Activated T-cell treated with anti-CD3 and anti-CD28 coated beads, Interleukin-2, amount 50 U/mL, for 24 hours (primary cell): ENCODE results near the gene PHF19.
A peak's percentile ranks its signal among the peaks of the same experiment; 100 is the strongest.

ENCODE experiments used
- DNase-seq: peaks from one replicate; pipeline ENCODE4 v3.0.0-alpha.2; 2020
- H3K27ac Mint-ChIP-seq: 2 replicates; pipeline ENCODE4 v1.8.0; 2020; ENCODE audit warnings: mild to moderate bottlenecking, mixed read lengths
- H3K27me3 Mint-ChIP-seq: 2 replicates; pipeline ENCODE4 v1.8.0; 2020; ENCODE audit warnings: mixed read lengths
- H3K36me3 Mint-ChIP-seq: 2 replicates; pipeline ENCODE4 v1.8.0; 2020; ENCODE audit warnings: low read depth, mixed read lengths
- H3K4me1 Mint-ChIP-seq: 2 replicates; pipeline ENCODE4 v1.8.0; 2020; ENCODE audit warnings: low read depth, mixed read lengths
- H3K4me3 Mint-ChIP-seq: 2 replicates; pipeline ENCODE4 v1.8.0; 2020; ENCODE audit warnings: mild to moderate bottlenecking, moderate library complexity, mixed read lengths
- H3K9me3 Mint-ChIP-seq: 2 replicates; pipeline ENCODE4 v1.8.0; 2020; ENCODE audit warnings: mixed read lengths

The PHF19 gene

GRCh38 chr9:120875643-120875953, 1.4 kb downstream of the PHF19 start:
- no peaks in the 10 kb centered on the region for H3K27me3 Mint-ChIP-seq
- DNase-seq, result no peak
- H3K36me3 Mint-ChIP-seq, result peaks cover 62% of the 10 kb centered on the region
- H3K4me1 Mint-ChIP-seq, result peaks cover 76% of the 10 kb centered on the region
- H3K4me3 Mint-ChIP-seq, result peak overlapping the region; percentile 87
- peak overlapping the region; percentile 92 for H3K27ac Mint-ChIP-seq
- no peaks in the 10 kb centered on the region for H3K9me3 Mint-ChIP-seq

- peak overlapping the region; percentile 87 for H3K4me3 Mint-ChIP-seq
- H3K36me3 Mint-ChIP-seq, result peaks cover 66% of the 10 kb centered on the region
- DNase-seq, result no peak
- no peaks in the 10 kb centered on the region for H3K27me3 Mint-ChIP-seq
- peaks cover 75% of the 10 kb centered on the region for H3K4me1 Mint-ChIP-seq
- peak overlapping the region; percentile 92 for H3K27ac Mint-ChIP-seq
- no peaks in the 10 kb centered on the region for H3K9me3 Mint-ChIP-seq
Measured at GRCh38 chr9:120875195-120875565, 1.8 kb downstream of the PHF19 start.

GRCh38 chr9:120874226-120875194, 2.5 kb downstream of the PHF19 start:
- peaks cover 76% of the 10 kb centered on the region for H3K4me1 Mint-ChIP-seq
- no peak for DNase-seq
- H3K27me3 Mint-ChIP-seq, result no peaks in the 10 kb centered on the region
- H3K4me3 Mint-ChIP-seq, result peak overlapping the region; percentile 87
- H3K36me3 Mint-ChIP-seq, result peaks cover 73% of the 10 kb centered on the region
- H3K27ac Mint-ChIP-seq, result peak overlapping the region; percentile 92
- no peaks in the 10 kb centered on the region for H3K9me3 Mint-ChIP-seq

GRCh38 chr9:120873512-120873911, 3.5 kb downstream of the PHF19 start:
- H3K9me3 Mint-ChIP-seq, result no peaks in the 10 kb centered on the region
- DNase-seq, result no peak
- peak overlapping the region; percentile 92 for H3K27ac Mint-ChIP-seq
- no peaks in the 10 kb centered on the region for H3K27me3 Mint-ChIP-seq
- H3K4me3 Mint-ChIP-seq, result peak overlapping the region; percentile 38
- peaks cover 72% of the 10 kb centered on the region for H3K4me1 Mint-ChIP-seq
- peaks cover 79% of the 10 kb centered on the region for H3K36me3 Mint-ChIP-seq

GRCh38 chr9:120872791-120873502, 4.0 kb downstream of the PHF19 start:
- H3K36me3 Mint-ChIP-seq, result peaks cover 83% of the 10 kb centered on the region

GRCh38 chr9:120870206-120870605, 6.8 kb downstream of the PHF19 start:
- H3K27me3 Mint-ChIP-seq, result no peaks in the 10 kb centered on the region
- H3K4me3 Mint-ChIP-seq, result no peak overlapping the region
- peaks cover 60% of the 10 kb centered on the region for H3K4me1 Mint-ChIP-seq
- no peak for DNase-seq
- peaks cover 95% of the 10 kb centered on the region for H3K36me3 Mint-ChIP-seq
- no peaks in the 10 kb centered on the region for H3K9me3 Mint-ChIP-seq
- H3K27ac Mint-ChIP-seq, result peak overlapping the region; percentile 83

More at GRCh38 chr9:120872791-120873502, 4.0 kb downstream of the PHF19 start:
- no peak for DNase-seq
- Mint-ChIP-seq H3K4me1 (peaks cover 72% of the 10 kb centered on the region), H3K9me3 (no peaks in the 10 kb centered on the region), H3K27ac (peak overlapping the region; percentile 92), H3K27me3 (no peaks in the 10 kb centered on the region), H3K4me3 (no peak overlapping the region)

GRCh38 chr9:120869726-120870125, 7.3 kb downstream of the PHF19 start:
- Mint-ChIP-seq H3K4me1 (peaks cover 55% of the 10 kb centered on the region), H3K36me3 (peaks cover 93% of the 10 kb centered on the region), H3K9me3 (no peaks in the 10 kb centered on the region), H3K27ac (peak overlapping the region; percentile 83), H3K4me3 (peak overlapping the region; percentile 77), H3K27me3 (no peaks in the 10 kb centered on the region)
- no peak for DNase-seq

- Mint-ChIP-seq H3K4me1 (peaks cover 51% of the 10 kb centered on the region), H3K9me3 (no peaks in the 10 kb centered on the region), H3K4me3 (peak overlapping the region; percentile 77), H3K27ac (peak overlapping the region; percentile 94), H3K27me3 (no peaks in the 10 kb centered on the region), H3K36me3 (peaks cover 91% of the 10 kb centered on the region)
- no peak for DNase-seq
Measured at GRCh38 chr9:120869360-120869687, 7.7 kb downstream of the PHF19 start.

- H3K36me3 Mint-ChIP-seq, result peaks cover 91% of the 10 kb centered on the region
- no peaks in the 10 kb centered on the region for H3K27me3 Mint-ChIP-seq
- DNase-seq, result peak; percentile 99
- H3K27ac Mint-ChIP-seq, result peak overlapping the region; percentile 94
- H3K4me1 Mint-ChIP-seq, result peaks cover 50% of the 10 kb centered on the region
- peak overlapping the region; percentile 77 for H3K4me3 Mint-ChIP-seq
- no peaks in the 10 kb centered on the region for H3K9me3 Mint-ChIP-seq
Measured at GRCh38 chr9:120868676-120869359, 8.2 kb downstream of the PHF19 start.

- no peak for DNase-seq
- peak overlapping the region; percentile 87 for H3K27ac Mint-ChIP-seq
- peaks cover 91% of the 10 kb centered on the region for H3K36me3 Mint-ChIP-seq
- no peaks in the 10 kb centered on the region for H3K27me3 Mint-ChIP-seq
- H3K9me3 Mint-ChIP-seq, result no peaks in the 10 kb centered on the region
- H3K4me3 Mint-ChIP-seq, result peak overlapping the region; percentile 64
- H3K4me1 Mint-ChIP-seq, result peaks cover 45% of the 10 kb centered on the region
Measured at GRCh38 chr9:120868339-120868675, 8.7 kb downstream of the PHF19 start.

- Mint-ChIP-seq H3K27ac (peak overlapping the region; percentile 87), H3K4me3 (peak overlapping the region; percentile 64), H3K27me3 (no peaks in the 10 kb centered on the region), H3K36me3 (peaks cover 91% of the 10 kb centered on the region), H3K9me3 (no peaks in the 10 kb centered on the region), H3K4me1 (peaks cover 40% of the 10 kb centered on the region)
- no peak for DNase-seq
Measured at GRCh38 chr9:120867676-120868338, 9.2 kb downstream of the PHF19 start.

- no peaks in the 10 kb centered on the region for H3K9me3 Mint-ChIP-seq
- H3K4me1 Mint-ChIP-seq, result peaks cover 32% of the 10 kb centered on the region
- H3K27ac Mint-ChIP-seq, result no peak overlapping the region
- H3K36me3 Mint-ChIP-seq, result peaks cover 92% of the 10 kb centered on the region
- H3K27me3 Mint-ChIP-seq, result no peaks in the 10 kb centered on the region
- no peak overlapping the region for H3K4me3 Mint-ChIP-seq
- DNase-seq, result no peak
Measured at GRCh38 chr9:120866651-120867050, 10.3 kb downstream of the PHF19 start.

- no peak for DNase-seq
- peaks cover 26% of the 10 kb centered on the region for H3K4me1 Mint-ChIP-seq
- no peaks in the 10 kb centered on the region for H3K27me3 Mint-ChIP-seq
- peaks cover 92% of the 10 kb centered on the region for H3K36me3 Mint-ChIP-seq
- H3K4me3 Mint-ChIP-seq, result no peak overlapping the region
- no peaks in the 10 kb centered on the region for H3K9me3 Mint-ChIP-seq
- H3K27ac Mint-ChIP-seq, result no peak overlapping the region
Measured at GRCh38 chr9:120865809-120866208, 11.2 kb downstream of the PHF19 start.

GRCh38 chr9:120865176-120865575, 11.8 kb downstream of the PHF19 start:
- no peak overlapping the region for H3K4me3 Mint-ChIP-seq
- DNase-seq, result no peak
- H3K27me3 Mint-ChIP-seq, result no peaks in the 10 kb centered on the region
- no peak overlapping the region for H3K27ac Mint-ChIP-seq
- H3K9me3 Mint-ChIP-seq, result no peaks in the 10 kb centered on the region
- peaks cover 92% of the 10 kb centered on the region for H3K36me3 Mint-ChIP-seq
- H3K4me1 Mint-ChIP-seq, result peaks cover 23% of the 10 kb centered on the region
